NCI-H82 treated with DMSO at 0.1 percent for 48 hours (cell line): Measurements from ENCODE around the gene PLEKHH1.

Experiments used
- DNase-seq: peaks from one replicate; lab custom pipeline; 2025; ENCODE audit not compliant: unreplicated experiment; lab: John Stamatoyannopoulos, UW

Gene PLEKHH1

GRCh38 chr14:67510121-67510520 lies 23.0 kb upstream of the PLEKHH1 start:
- no peak for DNase-seq

DNA sequence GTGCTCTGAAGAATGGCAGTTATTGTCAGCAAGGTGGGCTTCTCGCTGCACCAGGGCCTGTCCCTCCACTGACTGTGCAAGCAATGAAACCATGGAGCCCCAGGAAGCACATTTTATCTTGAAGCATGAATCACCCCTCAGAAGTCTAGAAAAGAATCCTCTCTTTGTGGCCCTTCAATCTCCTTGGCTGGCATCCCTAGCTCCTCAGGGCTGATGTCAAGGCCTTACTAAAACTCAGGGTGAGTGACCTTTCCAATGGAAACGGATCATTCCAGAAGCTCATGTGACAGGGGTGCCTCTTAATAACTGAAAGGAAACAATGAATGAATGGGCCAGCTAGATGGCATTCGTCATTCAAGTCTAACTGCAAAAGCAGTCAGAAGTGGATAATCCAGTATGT lies 22.3 kb upstream of the PLEKHH1 start:
- no peak for DNase-seq

DNA sequence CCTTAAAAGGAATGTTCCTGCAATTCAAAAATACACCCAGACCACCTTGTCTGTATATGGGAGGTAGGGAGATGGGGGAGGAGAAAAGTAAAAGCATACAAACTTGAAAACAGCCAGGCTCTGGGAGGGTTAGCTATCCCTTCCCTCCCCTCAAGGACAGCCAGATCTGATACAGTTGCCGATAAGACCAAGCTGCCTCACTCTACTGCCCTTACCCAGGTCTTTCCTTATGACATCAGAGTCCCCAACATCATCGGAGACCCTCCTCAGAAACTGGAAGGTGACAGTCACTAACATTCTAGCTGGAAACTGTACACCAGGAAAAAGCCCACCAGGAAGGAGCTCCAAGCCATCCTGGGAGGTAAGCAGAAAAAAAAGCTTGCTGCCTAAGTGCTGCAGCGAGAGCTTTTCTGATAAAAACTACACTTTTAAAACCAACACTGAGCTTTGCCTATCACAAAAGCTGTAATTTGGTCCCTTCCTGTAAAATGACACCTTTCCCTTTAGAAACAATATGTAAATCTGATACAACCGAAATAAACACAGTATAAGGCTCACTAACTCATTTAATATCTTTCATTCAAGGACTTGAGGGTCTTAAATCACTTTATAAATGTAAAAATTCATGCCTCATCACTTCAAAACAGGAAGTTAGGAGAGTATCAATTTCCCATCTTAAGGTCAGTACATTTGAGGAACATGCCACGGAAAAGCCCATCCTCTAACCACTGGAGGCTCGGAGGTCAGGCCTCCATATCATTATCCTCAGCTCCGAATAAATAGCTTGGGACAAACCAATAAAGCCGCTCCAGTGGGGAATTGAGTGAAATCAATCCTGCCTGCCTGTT lies 20.4 kb upstream of the PLEKHH1 start:
- DNase-seq, result no peak

DNA sequence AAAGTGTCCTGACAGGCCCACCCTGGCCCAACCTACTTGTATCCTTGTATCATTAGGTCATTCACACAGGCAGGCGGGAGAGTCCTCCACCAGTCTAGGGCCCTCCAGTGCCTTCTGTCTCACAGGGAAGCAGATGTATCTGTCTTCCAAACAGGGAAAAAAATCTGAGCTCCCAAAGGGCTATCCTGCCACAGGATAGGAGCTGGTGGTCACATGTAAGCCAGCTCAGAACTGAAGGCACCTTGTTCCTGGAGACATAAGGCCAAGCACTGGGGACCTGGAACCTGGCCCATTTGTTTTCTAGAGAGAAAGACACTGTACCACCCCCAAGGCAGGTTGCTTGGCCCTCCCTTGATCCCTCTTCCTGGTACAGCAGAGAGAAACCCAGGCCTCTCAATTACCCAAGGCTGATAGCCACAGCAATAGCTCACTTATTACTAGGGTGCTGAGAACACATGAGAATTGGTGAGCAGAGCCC lies 19.4 kb upstream of the PLEKHH1 start:
- no peak for DNase-seq

- DNase-seq, result no peak
These were observed 18.9 kb upstream of the PLEKHH1 start for GRCh38 chr14:67514203-67514607.

GRCh38 chr14:67514650-67515385 lies 18.3 kb upstream of the PLEKHH1 start:
- no peak for DNase-seq

DNA sequence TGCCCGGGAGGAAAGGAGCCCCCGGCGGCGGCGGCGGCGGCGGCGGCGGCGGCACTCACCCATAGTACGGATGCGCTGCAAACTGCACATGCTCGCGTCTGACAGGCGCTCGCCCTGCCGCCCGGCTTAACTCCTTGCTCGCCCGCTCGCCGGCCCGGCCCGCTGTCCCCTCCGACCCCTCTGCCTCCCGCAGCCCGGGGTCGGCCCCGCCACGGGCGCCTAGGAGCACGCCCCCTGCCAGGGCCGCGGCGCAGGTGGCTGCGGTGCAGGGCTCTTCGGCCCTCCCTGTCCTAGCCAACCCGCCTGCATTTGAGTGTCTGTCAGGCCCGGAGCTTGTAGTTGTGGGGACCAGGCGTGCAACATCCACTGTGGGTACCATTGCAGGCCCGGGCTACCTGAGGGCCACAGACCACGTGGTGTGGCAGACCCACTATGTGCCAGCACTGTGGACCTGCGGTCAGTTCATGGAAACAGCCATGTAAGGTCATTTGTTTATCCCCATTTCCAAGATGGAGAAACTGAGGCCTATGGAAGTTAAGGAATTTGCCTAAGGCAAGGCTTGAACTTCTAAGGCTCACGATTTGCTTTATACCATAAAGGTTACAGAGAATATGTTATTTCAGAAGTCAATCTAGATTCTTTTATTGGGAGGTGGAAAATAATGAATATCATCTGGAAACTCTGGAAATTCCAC lies 17.6 kb upstream of the PLEKHH1 start:
- DNase-seq, result no peak

DNA sequence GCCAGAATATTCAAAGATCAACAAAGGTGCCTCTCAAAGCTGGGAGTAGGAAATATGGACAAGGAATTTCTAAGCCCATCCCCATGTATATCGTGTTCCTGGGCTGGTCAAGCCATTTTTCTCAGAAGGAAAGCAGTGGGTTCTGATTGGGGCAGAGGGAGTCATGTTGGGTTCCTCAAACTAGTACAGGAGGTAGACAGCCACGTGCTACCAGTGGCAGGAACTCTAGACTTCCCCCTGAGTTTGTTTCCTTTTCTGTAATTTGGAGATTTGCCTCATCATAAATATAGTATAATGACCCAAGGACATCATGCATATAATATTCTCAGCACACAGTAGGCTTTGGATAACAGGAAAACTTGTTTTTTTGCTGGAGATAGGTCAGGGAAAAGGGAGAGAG lies 16.4 kb upstream of the PLEKHH1 start:
- no peak for DNase-seq

DNA sequence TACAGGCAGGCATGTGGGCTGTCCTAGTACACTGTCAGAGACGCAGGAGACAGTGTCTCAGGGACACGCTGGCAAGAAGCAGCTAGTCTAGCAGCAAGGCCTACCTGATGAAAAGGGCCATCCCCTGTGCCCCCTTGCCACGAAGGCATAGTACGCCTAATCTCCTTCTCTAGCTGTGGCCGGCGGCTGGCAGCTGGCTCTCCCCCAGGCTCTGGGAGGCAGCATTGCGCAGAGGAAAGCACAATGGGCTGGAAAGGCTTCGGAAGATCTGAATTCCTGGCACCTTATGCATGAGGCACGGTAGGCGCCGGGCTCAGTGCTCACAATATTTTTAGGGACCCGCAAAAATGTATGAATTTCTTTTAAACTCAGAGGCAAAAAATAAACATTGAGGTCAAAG lies 16.0 kb upstream of the PLEKHH1 start:
- DNase-seq, result no peak

- no peak for DNase-seq
These were observed 13.7 kb upstream of the PLEKHH1 start for GRCh38 chr14:67519406-67519805.

DNA sequence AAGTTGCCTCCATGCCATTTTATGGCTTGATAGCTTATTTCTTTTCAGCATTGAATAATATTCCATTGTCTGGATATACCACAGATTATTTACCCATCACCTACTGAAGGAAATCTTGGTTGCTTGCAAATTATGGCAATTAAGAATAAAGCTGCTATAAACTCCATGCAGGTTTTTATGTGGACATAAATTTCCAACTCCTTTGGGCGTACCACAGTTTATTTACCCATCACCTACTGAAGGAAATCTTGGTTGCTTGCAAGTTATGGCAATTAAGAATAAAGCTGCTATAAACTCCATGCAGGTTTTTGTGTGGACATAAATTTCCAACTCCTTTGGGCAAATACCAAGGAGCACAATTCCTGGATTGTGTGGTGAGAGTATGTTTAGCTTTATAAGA lies 12.6 kb upstream of the PLEKHH1 start:
- no peak for DNase-seq

DNA sequence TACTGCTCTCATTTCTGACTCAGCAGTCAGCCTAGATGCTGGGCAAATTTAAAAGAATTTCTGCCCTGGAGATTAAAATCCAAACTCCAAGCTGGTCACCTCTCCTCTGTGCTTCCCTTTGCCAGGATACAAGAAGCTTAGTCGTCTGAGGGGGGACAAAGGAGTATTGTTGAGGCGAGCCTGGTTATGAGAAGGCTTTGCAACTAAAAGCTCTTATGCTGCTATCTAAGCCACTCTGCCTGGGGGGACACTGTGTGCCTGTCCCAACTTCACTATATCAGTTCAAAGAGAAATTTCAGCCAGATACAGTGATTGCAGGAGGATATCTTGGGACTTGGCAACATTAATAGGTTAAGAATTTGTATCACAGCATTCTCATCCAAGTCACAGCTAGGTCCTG lies 10.8 kb upstream of the PLEKHH1 start:
- no peak for DNase-seq

DNA sequence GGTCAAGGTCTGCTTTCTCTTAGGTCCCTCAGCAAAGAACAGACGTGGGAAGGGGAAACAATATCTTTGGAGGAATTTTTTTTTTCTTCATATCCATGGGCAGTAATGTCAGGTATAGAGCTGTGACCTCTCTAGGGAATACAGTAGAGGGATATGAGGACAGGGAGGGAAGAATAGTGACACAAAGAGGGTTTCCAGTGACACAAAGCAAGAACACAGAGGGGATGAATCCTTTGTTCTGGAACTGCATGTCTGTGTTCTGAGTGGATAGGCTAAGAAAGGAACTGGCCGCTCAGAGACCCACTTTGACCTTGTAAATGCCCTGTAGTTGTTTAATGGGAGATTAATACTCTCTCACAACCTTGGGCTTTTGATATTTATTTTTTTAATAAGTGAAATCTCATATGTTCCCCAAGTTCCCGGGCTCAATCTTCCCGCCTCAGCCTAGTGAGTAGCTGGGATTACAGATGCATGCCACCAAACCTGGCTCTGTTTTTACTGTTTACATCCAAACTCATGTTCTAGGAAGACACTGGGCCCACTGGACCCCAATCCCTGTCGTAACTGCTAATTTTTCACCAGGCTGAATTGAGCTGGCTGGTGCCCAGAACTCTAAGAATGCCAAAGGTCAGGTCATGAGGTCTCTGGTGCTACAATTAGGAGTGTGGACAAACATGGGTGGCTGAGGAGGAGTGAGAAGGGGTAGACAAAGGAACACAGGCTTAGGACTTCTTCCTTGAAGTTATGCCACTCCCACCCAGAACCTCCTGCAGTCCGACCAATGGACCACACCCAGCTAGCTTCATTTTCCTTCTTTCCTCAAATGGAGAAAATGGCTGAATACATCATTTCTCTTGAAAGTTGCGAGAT lies 9.1 kb upstream of the PLEKHH1 start:
- DNase-seq, result no peak

DNA sequence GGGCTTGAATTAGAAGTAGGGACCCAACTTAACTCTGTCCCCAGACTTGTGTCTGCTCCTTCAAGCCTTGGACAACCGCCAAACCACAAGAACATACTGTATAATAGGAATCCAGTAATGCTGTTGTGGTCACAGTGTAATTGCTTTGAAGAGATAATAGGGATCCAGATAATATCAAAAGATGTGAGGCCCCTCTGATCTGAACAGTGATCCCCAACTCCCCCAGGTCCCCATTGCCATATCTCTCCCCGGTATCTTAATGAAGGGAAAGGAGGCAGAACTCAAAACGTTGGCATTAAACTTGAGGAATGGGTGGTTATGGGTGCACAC lies 8.5 kb upstream of the PLEKHH1 start:
- no peak for DNase-seq

DNA sequence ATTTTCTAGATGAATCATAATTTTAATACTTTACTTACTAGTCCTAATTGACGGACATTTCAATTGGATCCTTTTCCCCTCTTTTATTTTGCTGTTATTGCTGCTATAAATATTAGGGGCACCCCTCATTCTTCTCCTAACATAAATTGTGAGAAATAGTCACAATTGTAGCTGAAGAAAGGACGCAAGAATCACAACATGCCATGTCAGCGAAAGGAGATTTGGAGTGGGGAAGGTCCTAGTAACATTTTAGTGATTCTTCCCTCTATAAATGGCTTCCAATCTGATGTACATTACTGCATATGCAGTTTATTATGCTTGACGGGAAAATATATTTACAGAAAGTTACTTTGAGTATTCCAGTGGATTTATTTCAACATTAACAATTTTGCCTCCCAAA lies 7.7 kb upstream of the PLEKHH1 start:
- no peak for DNase-seq

- DNase-seq, result no peak
These were observed 6.9 kb upstream of the PLEKHH1 start for GRCh38 chr14:67526181-67526580.

- peak; percentile 6 for DNase-seq
These were observed 6.2 kb upstream of the PLEKHH1 start for GRCh38 chr14:67526676-67527459.

DNA sequence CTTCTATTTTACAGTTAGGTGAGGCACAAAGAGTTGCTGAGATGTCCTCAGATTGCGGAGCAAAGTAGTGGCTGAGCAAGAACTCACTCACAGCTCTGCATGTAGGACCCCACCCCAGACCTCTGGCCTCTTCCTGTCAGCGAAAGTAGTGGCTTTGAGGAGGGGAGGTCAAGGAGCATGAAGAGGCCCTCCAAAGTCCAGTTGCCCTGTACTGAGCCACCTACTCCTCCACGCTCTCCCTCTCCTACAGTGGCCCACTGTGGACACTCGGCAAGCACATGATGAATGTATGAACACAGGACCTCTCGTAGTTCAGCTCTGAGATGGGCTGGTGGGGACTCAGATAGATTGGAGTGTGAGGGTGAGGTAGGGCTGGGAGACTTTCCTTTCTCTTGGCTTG lies 5.3 kb upstream of the PLEKHH1 start:
- no peak for DNase-seq

DNA sequence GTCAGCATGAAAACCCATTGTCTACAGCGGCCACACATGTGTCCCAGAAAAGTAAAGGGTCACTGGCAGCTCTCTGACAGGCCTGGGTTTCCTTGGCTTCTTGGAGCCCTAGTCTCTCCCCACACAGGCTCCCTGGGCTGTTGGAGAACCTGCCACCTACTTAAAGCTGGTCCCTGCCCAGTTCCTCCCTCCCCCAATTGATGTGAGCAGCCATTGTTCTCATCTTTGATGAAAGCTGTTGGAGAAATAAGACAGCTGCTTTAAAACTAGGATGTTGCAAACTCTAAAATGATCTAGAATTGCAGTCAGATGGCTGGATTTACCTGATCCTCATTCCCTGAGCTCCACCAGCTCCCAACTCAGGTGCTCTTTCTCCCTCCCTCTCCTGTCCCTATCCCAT lies 4.8 kb upstream of the PLEKHH1 start:
- DNase-seq, result no peak
